GM19455 (cell line): ENCODE measurements around the gene SPOCK2.

Experiments
- ATAC-seq: cut with Tn5 transposase; IDR thresholded peaks from one replicate; pipeline ENCODE4 v1.9.1; 2021; ENCODE audit not compliant: unreplicated experiment

SPOCK2 gene

GRCh38 chr10:72011976-72012512 lies 76.3 kb downstream of the SPOCK2 start:
- ATAC-seq = no peak

DNA sequence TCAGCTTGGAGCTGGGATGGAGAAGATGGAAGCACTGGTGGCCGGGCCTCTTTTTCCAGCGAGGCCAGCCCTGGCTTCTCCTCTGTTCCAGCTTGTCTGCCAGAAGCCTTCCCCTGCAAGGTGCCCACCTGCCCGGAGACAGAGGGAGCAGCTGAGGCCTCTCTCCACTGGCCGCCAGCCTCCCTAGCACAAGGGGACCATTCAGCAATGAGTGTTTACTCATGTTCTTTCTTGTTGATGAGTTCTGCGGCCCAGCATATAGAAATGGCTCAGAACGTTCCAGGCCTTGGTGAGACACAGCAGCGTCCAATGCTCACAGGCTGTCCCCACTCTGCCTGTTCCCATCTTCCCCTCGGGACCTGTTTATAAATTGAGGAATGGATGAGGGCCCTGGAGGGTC lies 76.9 kb downstream of the SPOCK2 start:
- ATAC-seq = no peak

- no peak for ATAC-seq
These were observed 77.3 kb downstream of the SPOCK2 start for GRCh38 chr10:72011016-72011415.

DNA sequence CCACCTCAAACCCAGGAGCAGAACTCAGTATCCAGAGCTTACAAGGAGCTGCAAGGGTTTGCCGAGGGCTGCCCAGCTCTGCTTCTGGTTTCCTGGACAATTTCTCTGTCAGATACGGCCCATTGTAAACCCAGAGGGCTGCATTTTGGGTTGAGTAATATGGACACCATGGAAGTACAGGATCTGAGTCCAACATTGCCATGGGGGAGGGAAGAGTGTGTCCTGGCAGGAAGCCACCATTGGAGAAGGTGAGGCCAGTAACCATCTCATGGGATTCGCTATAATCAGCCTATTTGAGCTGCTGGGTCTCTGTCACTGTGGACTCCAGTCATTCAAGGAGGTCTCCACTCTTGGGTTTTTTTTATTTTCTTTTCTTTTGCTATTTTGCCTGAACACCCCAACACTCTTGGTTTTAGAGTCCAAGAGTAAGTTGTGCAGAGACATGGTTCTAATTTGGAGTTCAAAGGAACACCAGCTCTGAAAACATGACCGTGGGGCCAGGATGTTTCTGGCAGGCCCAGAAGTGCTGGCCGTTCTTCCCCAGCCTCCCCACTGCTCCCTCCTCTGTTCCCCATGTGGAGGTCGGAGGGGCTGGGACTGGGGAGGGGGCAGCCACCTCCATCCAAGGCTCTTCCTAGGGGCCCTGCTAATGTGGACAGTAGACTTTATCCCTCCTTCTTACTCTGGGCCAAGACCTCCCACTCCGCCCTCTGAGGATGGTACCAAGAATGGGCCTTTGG lies 77.9 kb downstream of the SPOCK2 start:
- ATAC-seq = no peak

GRCh38 chr10:72009425-72010081 lies 78.8 kb downstream of the SPOCK2 start:
- no peak for ATAC-seq

GRCh38 chr10:72009051-72009424 lies 79.3 kb downstream of the SPOCK2 start:
- no peak for ATAC-seq
